ENCODE results near the gene PRKN. TPM values are rescaled to one million over a fixed set of nuclear protein-coding genes. Genes with fewer than 3 reads are reported as not detected.
"Not testable (repeated sequence)": the region's sequence is repeated elsewhere in the genome, so short reads cannot be mapped to it uniquely, and the experiment has no call there.

PRKN gene
- total RNA-seq, 4 donors from 2014 or later = 4.4 to 669 (median 10.5) TPM

GRCh38 chr6:162680367-162680766 lies 47.2 kb downstream of the PRKN start:
- H3K36me3 ChIP-seq = no peaks in the 10 kb centered on the region
- peaks cover 0 to 5% (median 0%) of the 10 kb centered on the region in 4 donors for H3K4me1 ChIP-seq
- no peaks in the 10 kb centered on the region for H3K27me3 ChIP-seq
- no peak overlapping the region for H3K27ac ChIP-seq
- DNase-seq = no peak
- H3K9me3 ChIP-seq = no peaks in the 10 kb centered on the region
- no peak overlapping the region for H3K4me3 ChIP-seq
- TF ChIP-seq, protein P1, sequence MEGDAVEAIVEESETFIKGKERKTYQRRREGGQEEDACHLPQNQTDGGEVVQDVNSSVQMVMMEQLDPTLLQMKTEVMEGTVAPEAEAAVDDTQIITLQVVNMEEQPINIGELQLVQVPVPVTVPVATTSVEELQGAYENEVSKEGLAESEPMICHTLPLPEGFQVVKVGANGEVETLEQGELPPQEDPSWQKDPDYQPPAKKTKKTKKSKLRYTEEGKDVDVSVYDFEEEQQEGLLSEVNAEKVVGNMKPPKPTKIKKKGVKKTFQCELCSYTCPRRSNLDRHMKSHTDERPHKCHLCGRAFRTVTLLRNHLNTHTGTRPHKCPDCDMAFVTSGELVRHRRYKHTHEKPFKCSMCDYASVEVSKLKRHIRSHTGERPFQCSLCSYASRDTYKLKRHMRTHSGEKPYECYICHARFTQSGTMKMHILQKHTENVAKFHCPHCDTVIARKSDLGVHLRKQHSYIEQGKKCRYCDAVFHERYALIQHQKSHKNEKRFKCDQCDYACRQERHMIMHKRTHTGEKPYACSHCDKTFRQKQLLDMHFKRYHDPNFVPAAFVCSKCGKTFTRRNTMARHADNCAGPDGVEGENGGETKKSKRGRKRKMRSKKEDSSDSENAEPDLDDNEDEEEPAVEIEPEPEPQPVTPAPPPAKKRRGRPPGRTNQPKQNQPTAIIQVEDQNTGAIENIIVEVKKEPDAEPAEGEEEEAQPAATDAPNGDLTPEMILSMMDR (IDR thresholded peaks at IDR 0.05) = no peak
- no peak for TF ChIP-seq POLR2A (IDR thresholded peaks at IDR 0.05)

DNA sequence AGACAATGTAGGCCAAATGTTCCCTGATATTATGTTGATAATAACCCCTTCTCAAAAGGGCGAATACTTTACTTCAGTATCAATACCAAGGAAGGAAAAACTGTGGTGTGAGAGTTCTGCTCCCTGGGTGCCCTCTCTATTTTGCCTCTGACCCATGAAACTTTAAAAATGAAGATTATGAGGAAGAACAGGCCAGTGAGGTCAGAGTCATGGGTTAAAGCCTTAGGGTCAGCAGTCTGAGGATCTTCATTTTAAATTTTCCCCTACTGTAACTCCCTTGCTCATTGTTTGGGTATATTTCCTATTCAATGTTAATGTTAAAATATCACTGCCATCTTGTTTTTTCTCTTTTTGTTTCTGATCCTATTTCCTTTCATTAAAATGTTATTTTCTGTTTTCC lies 47.9 kb downstream of the PRKN start:
- Histone ChIP-seq H3K4me1 (peaks cover 0 to 5% (median 0%) of the 10 kb centered on the region in 4 donors), H3K27me3 (no peaks in the 10 kb centered on the region), H3K36me3 (no peaks in the 10 kb centered on the region), H3K27ac (no peak overlapping the region), H3K9me3 (no peaks in the 10 kb centered on the region), H3K4me3 (no peak overlapping the region)
- TF ChIP-seq, protein P1 (IDR thresholded peaks at IDR 0.05) = no peak
- no peak for TF ChIP-seq POLR2A (IDR thresholded peaks at IDR 0.05)
- no peak for DNase-seq

- not testable (repeated sequence) for H3K36me3 ChIP-seq, H3K27ac ChIP-seq, H3K4me3 ChIP-seq, H3K9me3 ChIP-seq, H3K4me1 ChIP-seq, H3K27me3 ChIP-seq, DNase-seq
Measured at GRCh38 chr6:162678896-162679295, 48.7 kb downstream of the PRKN start.

- TF ChIP-seq POLR2A (IDR thresholded peaks at IDR 0.05) = no peak
- TF ChIP-seq, protein P1 (IDR thresholded peaks at IDR 0.05) = no peak
- Histone ChIP-seq H3K27ac (no peak overlapping the region), H3K4me3 (no peak overlapping the region), H3K27me3 (no peaks in the 10 kb centered on the region), H3K36me3 (no peaks in the 10 kb centered on the region), H3K4me1 (no peaks in the 10 kb centered on the region), H3K9me3 (no peaks in the 10 kb centered on the region)
- no peak for DNase-seq
Measured at GRCh38 chr6:162675503-162675902, 52.1 kb downstream of the PRKN start.

DNA sequence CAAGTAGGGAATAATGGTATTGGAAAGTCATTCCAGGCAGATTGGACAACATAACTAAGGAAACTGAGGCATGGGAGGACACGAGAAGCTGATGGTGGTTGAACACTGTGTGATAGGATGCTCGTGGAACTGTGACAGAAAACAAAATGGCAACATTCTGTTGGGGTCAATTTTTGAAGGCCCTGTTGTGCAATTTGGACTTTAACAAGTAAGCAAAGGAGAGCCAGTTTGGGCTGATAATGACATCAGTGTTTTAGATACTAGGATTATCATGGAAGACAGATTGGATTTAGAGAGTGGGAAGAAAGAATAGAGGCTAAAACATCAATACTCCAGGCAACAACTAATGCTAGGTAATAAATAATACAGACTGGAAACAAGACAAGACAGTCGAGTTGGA lies 53.1 kb downstream of the PRKN start:
- H3K27ac ChIP-seq = no peak overlapping the region
- TF ChIP-seq POLR2A (IDR thresholded peaks at IDR 0.05) = no peak
- TF ChIP-seq, protein P1 (IDR thresholded peaks at IDR 0.05) = no peak
- no peaks in the 10 kb centered on the region for H3K9me3 ChIP-seq
- no peak overlapping the region for H3K4me3 ChIP-seq
- H3K4me1 ChIP-seq = no peaks in the 10 kb centered on the region
- no peaks in the 10 kb centered on the region for H3K27me3 ChIP-seq
- no peaks in the 10 kb centered on the region for H3K36me3 ChIP-seq
- no peak for DNase-seq

GRCh38 chr6:162671580-162672165 lies 55.9 kb downstream of the PRKN start:
- Histone ChIP-seq H3K9me3 (no peaks in the 10 kb centered on the region), H3K27me3 (no peaks in the 10 kb centered on the region), H3K4me3 (no peak overlapping the region), H3K27ac (no peak overlapping the region), H3K4me1 (no peaks in the 10 kb centered on the region), H3K36me3 (no peaks in the 10 kb centered on the region)
- no peak for TF ChIP-seq POLR2A (IDR thresholded peaks at IDR 0.05)
- no peak for DNase-seq

DNA sequence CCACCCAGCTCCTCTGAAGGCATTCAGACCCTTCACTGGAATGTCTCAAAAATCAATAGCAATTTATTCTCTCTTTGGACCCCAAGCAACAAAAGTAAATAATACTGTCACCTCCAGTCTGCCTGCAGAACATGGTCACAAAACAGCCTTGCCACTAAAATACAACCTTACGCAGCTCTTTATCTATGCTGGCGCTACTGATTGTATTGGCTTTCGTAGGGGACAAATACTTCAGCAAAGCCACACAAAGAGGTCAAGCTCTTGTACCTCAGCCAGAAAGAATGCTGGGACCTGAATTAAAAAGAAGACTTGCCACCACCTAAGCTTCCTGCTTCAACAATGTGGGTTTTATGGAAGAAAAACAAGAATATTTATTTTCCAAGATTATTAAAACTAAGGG lies 57.2 kb downstream of the PRKN start:
- no peak for DNase-seq
- TF ChIP-seq, protein P1 (IDR thresholded peaks at IDR 0.05) = no peak
- TF ChIP-seq POLR2A (IDR thresholded peaks at IDR 0.05) = no peak
- H3K27ac ChIP-seq = no peak overlapping the region

More for the DNA sequence above, 57.2 kb downstream of the PRKN start:
- Histone ChIP-seq H3K36me3 (no peaks in the 10 kb centered on the region), H3K9me3 (no peaks in the 10 kb centered on the region), H3K4me1 (no peaks in the 10 kb centered on the region), H3K27me3 (no peaks in the 10 kb centered on the region), H3K4me3 (no peak overlapping the region)
